ENCODE results near the gene GAS2L1. TPM values are rescaled to one million over a fixed set of nuclear protein-coding genes. Genes with fewer than 3 reads are reported as not detected.

Gene GAS2L1
- total and polyA plus RNA-seq, 2 donors (not counting 1 experiment from before 2014, with no cell fraction given): 0.25 TPM; not detected in 1

DNA sequence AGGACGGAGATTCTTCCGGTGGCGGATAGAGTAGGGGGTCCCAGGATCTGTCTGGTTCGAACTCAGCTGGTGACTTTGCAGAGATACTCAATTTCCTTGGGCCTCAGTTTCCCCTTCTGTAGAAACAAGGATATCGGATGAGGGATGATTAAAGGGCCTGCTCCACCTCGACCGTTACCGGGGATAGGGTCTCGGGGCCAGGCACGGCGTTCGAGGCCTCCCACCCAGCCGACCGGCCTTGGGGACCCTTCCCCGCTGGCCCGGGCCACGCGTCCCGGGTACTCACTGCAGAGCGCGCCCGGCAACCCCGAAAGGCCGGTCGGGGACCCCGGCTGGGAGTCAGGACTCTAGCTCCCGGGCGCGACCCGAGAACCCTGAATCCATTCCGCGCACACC is 39.0 kb upstream of the GAS2L1 start:
- H3K27ac Mint-ChIP-seq: peak overlapping the region; percentile 96
- no peaks in the 10 kb centered on the region for H3K9me3 Mint-ChIP-seq (ENCODE audit: insufficient read depth)
- ATAC-seq (ENCODE audit: low read depth) (no peak), DNase-seq (no peak)
- peaks cover 45% of the 10 kb centered on the region for H3K4me1 Mint-ChIP-seq
- H4K20me1 ChIP-seq (ENCODE audit: control insufficient read depth, insufficient read depth, low read length, poor library complexity, severe bottlenecking): peaks cover 38% of the 10 kb centered on the region
- peaks cover 61% of the 10 kb centered on the region for H3K79me2 ChIP-seq (ENCODE audit: control insufficient read depth, insufficient read depth, low read length)
- intact Hi-C loops (cut with micrococcal nuclease): loop anchor here (5.0 kb wide), 4 partner anchors 120 to 615 kb away; partner anchors contain the start of genes AP1B1, MTMR3, NF2 and UQCR10
- H3K9me3 ChIP-seq (ENCODE audit: control extremely low read depth in 1 of 3, control insufficient read depth in 2 of 3, insufficient read depth in 1 of 3, low read length in 2 of 3): no peaks in the 10 kb centered on the region
- H3K4me2 ChIP-seq (replicated peaks; ENCODE audit: low read depth, low read length, poor library complexity, severe bottlenecking): peak overlapping the region; percentile 94
- H3K27me3 Mint-ChIP-seq: no peaks in the 10 kb centered on the region
- H3K9ac ChIP-seq (ENCODE audit: low read length): peak overlapping the region; percentile 96
- H3K36me3 ChIP-seq (replicated peaks in 1 of 2; ENCODE audit: control extremely low read depth in 1 of 2, control insufficient read depth in 1 of 2, extremely low read depth in 1 of 2, insufficient read depth in 2 of 2, low read length in 1 of 2): peaks cover 0 to 11% of the 10 kb centered on the region in 2 experiments
- H3K4me1 ChIP-seq (ENCODE audit: control insufficient read depth in 2 of 2, insufficient read depth in 2 of 2, low read length in 2 of 2): peaks cover 41 to 47% of the 10 kb centered on the region in 2 donors
- H3K27ac ChIP-seq (ENCODE audit: low read length in 2 of 2): peak overlapping the region; percentile 98 to 99
- CTCF ChIA-PET: no interaction called here
- H3K4me3 Mint-ChIP-seq: peak overlapping the region; percentile 93
- POLR2A ChIA-PET: interaction anchor here (0.6 kb wide), 1 partner anchor 490 kb away, joined by 11 read pairs; no protein-coding TSS in a partner anchor
- no peak for TF ChIP-seq EZH2 (IDR thresholded peaks at IDR 0.05; ENCODE audit: borderline replicate concordance, insufficient read depth, low read depth, low read length, poor library complexity, severe bottlenecking)
- TF ChIP-seq, protein P1, sequence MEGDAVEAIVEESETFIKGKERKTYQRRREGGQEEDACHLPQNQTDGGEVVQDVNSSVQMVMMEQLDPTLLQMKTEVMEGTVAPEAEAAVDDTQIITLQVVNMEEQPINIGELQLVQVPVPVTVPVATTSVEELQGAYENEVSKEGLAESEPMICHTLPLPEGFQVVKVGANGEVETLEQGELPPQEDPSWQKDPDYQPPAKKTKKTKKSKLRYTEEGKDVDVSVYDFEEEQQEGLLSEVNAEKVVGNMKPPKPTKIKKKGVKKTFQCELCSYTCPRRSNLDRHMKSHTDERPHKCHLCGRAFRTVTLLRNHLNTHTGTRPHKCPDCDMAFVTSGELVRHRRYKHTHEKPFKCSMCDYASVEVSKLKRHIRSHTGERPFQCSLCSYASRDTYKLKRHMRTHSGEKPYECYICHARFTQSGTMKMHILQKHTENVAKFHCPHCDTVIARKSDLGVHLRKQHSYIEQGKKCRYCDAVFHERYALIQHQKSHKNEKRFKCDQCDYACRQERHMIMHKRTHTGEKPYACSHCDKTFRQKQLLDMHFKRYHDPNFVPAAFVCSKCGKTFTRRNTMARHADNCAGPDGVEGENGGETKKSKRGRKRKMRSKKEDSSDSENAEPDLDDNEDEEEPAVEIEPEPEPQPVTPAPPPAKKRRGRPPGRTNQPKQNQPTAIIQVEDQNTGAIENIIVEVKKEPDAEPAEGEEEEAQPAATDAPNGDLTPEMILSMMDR (IDR thresholded peaks at IDR 0.05): no peak
- WGBS (ENCODE audit: insufficient coverage): under 1% methylated on average over 32 of the region's 32 CpGs
- peak overlapping the region; percentile 93 for H2AFZ ChIP-seq (ENCODE audit: insufficient read depth, low read depth, low read length, poor library complexity, severe bottlenecking)
- H3K27me3 ChIP-seq (replicated peaks in 1 of 4; ENCODE audit: control extremely low read depth in 1 of 4, control insufficient read depth in 3 of 4, insufficient read depth in 4 of 4, low read length in 3 of 4): no peaks in the 10 kb centered on the region
- peak overlapping the region; percentile 61 to 96 (median 80) for H3K4me3 ChIP-seq (ENCODE audit: control extremely low read depth in 1 of 5, extremely low read depth in 1 of 5, insufficient read depth in 1 of 5, low read depth in 2 of 5, low read length in 4 of 5)

DNA sequence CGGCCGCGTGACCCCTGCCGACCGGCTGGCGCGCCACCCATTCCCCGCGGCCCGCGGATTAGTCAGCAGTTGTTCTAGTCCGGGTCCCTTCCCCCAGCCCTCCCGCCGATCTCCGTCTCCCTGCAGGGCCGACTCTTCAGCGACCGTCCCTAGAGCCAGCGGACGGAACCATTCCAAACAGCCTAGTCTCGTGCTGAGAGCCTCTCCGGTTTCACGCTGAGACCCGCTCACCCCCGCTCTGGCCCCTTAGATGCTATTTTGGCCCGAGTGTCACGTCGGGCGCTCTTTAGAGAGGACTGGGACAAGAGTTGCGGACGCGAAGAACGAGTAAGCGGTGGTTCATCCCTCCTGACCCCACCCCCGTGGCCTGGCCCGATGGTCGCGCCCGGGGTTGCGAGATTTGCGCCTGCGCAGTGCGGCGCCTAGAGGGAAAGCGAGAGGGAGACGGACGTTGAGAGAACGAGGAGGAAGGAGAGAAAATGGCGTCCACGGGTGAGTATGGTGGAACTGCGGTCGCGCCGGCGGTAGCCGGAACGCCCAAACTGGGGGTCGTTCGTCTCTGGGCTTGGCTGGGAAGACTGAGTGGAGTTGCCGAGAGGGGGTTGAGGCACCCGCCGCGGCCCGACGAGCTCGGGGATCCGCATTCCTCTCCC is 38.5 kb upstream of the GAS2L1 start, which contains the start of the genes EWSR1 and RHBDD3:
Gene EWSR1 (plus strand): TSS at position 411 of the 653 bp plus-strand sequence. CDS start 69 bp downstream, at position 480.
Gene RHBDD3 (minus strand): TSS at position 124 of the 653 bp plus-strand sequence. CDS start 2,355 bp downstream, outside the sequence.
- peaks cover 0 to 16% of the 10 kb centered on the region in 2 experiments for H3K36me3 ChIP-seq (replicated peaks in 1 of 2; ENCODE audit: control extremely low read depth in 1 of 2, control insufficient read depth in 1 of 2, extremely low read depth in 1 of 2, insufficient read depth in 2 of 2, low read length in 1 of 2)
- Mint-ChIP-seq H3K4me1 (peaks cover 50% of the 10 kb centered on the region), H3K4me3 (peak within 1 kb of the TSS; percentile 93), H3K27me3 (no peaks in the 10 kb centered on the region), H3K9me3 (ENCODE audit: insufficient read depth) (no peaks in the 10 kb centered on the region), H3K27ac (peak within 1 kb of the TSS; percentile 96)
- intact Hi-C loops (cut with micrococcal nuclease): loop anchor here (1.0 to 5.0 kb wide), 5 partner anchors 119 to 614 kb away; partner anchors contain the start of genes AP1B1, MTMR3, NF2 and UQCR10
- under 1% methylated on average over 64 of the region's 67 CpGs for WGBS (ENCODE audit: insufficient coverage)
- peaks cover 66% of the 10 kb centered on the region for H3K79me2 ChIP-seq (ENCODE audit: control insufficient read depth, insufficient read depth, low read length)
- no peaks in the 10 kb centered on the region for H3K9me3 ChIP-seq (ENCODE audit: control extremely low read depth in 1 of 3, control insufficient read depth in 2 of 3, insufficient read depth in 1 of 3, low read length in 2 of 3)
- peaks cover 43% of the 10 kb centered on the region for H4K20me1 ChIP-seq (ENCODE audit: control insufficient read depth, insufficient read depth, low read length, poor library complexity, severe bottlenecking)
- peak within 1 kb of the TSS; percentile 93 for H2AFZ ChIP-seq (ENCODE audit: insufficient read depth, low read depth, low read length, poor library complexity, severe bottlenecking)
- peak within 1 kb of the TSS; percentile 98 to 99 for H3K27ac ChIP-seq (ENCODE audit: low read length in 2 of 2)
- peak within 1 kb of the TSS; percentile 96 for H3K9ac ChIP-seq (ENCODE audit: low read length)
- H3K4me3 ChIP-seq (ENCODE audit: control extremely low read depth in 1 of 5, extremely low read depth in 1 of 5, insufficient read depth in 1 of 5, low read depth in 2 of 5, low read length in 4 of 5): peak within 1 kb of the TSS; percentile 61 to 96 (median 80)
- H3K4me1 ChIP-seq (ENCODE audit: control insufficient read depth in 2 of 2, insufficient read depth in 2 of 2, low read length in 2 of 2): peaks cover 42 to 47% of the 10 kb centered on the region in 2 donors
- ChIA-PET POLR2A (interaction anchor here (0.5 to 0.6 kb wide), 2 partner anchors 18 to 489 kb away, joined by 6 to 11 read pairs; no protein-coding TSS in a partner anchor), CTCF (interaction anchor here (1.0 kb wide), 1 partner anchor 22 kb away, joined by 3 read pairs; no protein-coding TSS in a partner anchor)
- H3K4me2 ChIP-seq (replicated peaks; ENCODE audit: low read depth, low read length, poor library complexity, severe bottlenecking): peak within 1 kb of the TSS; percentile 94
- TF ChIP-seq, protein P1 (IDR thresholded peaks at IDR 0.05): no peak
- TF ChIP-seq EZH2 (IDR thresholded peaks at IDR 0.05; ENCODE audit: borderline replicate concordance, insufficient read depth, low read depth, low read length, poor library complexity, severe bottlenecking): no peak
- ATAC-seq (ENCODE audit: low read depth): peak; percentile 86
- peak; percentile 99 for DNase-seq
- no peaks in the 10 kb centered on the region for H3K27me3 ChIP-seq (replicated peaks in 1 of 4; ENCODE audit: control extremely low read depth in 1 of 4, control insufficient read depth in 3 of 4, insufficient read depth in 4 of 4, low read length in 3 of 4)

All from B cell (primary cell).